GM19468 (cell line): ENCODE data around the gene CLDN10.

ENCODE experiments used
- ATAC-seq: cut with Tn5 transposase; IDR thresholded peaks from one replicate; pipeline ENCODE4 v1.9.1; 2021; ENCODE audit warnings: mild to moderate bottlenecking, moderate library complexity, moderate number of reproducible peaks; ENCODE audit not compliant: unreplicated experiment; ENCODE audit errors: extremely low read depth

Gene CLDN10

DNA sequence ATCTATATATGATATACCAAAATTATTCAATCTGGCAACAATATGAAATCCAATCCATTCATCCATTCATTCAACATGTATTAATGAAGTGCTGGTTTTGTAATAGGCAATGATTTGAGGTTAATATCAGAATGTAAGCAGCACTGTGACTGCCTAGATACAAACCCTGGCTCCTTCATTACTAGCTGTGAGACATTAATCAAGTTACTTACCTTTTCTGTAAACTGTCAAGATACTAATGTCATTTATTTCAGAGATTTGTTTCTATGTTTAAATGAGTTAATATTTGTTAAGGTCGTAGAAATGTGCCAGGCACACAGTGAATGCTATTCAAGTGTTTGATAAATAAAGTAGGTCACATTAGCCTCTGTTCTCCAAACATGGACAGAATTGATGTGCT is 40.9 kb downstream of the CLDN10 start:
- ATAC-seq, result no peak

DNA sequence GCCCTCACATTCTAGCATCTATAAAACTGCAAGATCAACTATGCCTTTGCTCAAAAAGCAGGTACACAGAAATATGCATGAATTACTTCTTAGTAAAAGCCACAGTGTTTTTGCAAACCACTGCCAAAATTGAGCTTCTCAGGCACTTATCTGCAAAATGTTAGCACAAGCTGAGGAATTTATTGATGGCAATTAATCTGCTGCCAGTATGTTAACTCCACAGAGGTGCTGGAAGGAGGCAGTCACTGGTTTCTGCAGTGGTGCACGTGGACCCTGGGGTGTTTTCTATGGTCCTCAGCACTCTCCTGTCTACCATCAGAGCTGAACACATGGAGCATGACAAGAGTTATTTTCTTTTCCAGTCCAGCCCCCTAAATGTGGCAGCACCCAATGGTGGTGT is 44.2 kb downstream of the CLDN10 start:
- no peak for ATAC-seq

DNA sequence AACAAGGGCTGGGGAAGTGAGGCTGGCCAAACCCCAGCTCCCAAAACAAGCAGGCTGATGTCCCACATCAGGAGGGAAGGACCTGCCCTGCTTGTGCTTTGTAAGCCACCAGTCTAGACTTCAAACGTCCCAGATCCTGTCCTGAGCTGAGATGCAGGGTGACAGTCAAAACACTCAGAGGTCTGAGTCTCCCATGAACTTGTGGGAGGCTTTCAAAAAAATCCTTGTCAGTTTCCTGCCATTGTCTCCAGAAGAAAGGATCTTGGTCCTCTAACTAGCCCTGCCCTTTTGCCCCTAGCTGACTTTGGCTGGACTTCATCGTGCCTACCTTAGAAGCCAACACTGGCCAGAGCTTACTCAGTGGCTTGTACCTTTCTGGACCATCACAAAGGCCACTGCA is 48.7 kb downstream of the CLDN10 start:
- ATAC-seq, result no peak

- no peak for ATAC-seq
Observed at GRCh38 chr13:95601906-95602305, 49.4 kb downstream of the CLDN10 start.

DNA sequence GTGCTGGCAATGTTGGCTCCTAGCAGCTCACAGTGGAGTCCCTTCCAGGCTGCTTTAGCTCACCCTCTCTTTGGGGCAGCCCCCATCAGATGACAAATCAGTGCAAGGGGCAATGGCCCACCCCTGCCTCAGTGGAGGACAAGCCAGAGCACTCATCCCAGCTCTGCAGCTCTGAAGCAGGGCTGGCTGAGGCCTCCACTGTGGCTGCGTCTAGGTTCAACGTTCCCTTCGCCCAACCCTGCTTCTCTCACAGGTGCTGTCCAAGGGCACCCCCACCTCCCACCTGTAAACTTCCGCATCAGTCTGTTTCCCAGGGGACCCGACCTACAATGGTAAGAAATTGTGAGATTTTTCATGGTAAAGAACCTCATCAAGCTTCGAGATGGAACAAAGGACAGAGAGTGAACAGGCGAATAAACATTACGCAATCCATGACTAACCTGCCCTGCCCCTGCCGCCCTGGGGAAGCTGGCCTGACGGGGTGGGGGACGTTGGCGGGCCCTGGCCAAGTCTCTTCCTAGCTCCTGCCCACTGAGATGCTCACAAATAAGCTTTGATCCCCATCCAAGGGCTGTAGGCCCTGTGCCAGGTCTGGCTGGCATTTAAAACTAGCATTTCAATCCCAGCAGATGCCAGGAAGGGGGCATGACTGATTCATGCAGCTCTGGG is 51.5 kb downstream of the CLDN10 start:
- no peak for ATAC-seq

GRCh38 chr13:95604556-95604915 is 52.0 kb downstream of the CLDN10 start:
- no peak for ATAC-seq

DNA sequence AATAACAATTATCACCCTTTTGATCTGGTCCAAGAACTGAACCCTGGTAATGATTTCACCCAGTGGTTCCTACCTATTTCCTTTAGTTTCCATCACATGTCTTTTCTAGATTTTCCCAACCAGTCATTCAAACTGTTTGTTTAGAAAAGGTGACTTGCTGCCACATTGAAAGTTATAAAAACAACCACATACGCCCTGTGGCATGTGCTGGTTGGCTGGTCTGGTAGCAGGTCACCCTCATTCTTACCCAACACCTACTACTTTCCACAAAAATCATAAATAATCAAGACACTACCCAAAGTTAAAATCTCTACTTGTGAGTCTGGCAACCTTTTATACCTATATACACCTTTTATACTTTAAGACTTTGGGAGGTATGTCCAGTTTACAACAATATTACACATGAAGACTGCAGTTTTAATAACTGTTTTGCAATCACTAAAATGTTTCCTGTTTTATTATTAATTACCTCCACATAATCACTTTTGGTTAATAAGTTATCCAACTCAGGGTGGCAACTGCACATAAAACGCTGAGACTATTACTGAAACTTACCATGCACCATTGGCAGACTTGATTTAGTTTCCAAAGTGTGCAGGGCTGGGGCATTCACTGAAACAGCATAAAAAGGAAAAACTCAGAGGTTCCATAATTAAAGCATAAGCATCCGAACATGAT is 53.1 kb downstream of the CLDN10 start:
- ATAC-seq, result no peak

GRCh38 chr13:95607366-95607765 is 54.8 kb downstream of the CLDN10 start:
- ATAC-seq, result no peak

DNA sequence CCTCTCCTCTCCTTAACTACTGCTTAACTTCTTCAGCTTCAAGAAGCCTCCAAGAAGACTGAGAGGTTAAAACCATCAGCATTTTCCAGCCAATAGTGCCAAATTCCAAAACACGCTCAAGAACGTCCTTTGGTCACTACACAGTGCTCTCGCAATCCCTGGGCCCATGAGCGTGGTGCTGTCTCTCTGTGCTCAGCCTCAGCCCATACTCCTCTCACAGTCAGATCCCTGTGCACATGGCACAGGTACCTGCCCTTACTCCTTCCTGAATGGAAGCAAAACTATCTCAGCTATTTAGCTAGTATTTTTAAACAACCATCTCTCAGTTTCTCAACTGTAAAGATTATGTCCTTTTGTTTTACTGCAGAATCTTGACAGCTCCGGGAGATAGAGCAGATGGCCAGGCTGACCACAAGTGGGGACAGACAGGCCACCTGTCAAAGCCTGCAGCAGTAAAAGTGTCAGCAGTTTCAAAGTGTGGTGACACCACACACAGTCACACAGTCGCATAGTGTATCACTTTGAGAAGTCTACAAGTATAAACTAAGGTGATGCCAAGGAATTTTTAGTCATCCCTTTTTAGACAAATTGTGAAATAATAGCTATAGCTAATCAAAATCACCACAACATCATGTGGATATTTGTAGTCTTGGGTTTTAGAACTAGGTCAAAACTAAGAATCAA is 56.3 kb downstream of the CLDN10 start:
- ATAC-seq, result no peak

DNA sequence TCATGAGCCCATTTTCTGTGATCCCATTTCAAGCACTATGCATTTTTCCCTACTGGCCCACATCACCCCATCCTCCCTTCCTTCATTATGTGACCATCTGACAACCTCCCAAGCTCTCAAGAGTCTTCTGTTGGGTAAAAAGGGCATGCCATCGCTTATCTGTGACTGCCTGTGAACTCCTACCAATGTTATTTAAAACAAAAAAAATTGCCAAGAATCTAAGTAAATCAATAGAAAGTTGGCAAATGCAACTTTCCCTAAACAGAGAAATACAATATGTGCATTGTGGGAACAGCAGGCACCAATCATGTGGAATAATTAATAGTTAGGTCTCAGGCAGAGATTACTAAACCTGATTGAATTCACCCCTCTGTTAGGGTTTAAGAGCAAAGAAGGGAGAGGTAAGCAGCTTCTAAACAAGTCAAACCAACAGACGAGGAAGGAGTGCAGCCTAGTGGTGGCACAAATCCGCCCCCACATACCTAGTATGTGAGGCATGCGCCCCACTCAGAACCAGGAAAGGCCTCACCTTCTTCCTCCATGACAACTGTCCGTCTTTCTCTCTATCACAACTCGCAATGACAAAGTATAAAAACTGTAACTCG is 62.2 kb downstream of the CLDN10 start:
- ATAC-seq, result no peak

DNA sequence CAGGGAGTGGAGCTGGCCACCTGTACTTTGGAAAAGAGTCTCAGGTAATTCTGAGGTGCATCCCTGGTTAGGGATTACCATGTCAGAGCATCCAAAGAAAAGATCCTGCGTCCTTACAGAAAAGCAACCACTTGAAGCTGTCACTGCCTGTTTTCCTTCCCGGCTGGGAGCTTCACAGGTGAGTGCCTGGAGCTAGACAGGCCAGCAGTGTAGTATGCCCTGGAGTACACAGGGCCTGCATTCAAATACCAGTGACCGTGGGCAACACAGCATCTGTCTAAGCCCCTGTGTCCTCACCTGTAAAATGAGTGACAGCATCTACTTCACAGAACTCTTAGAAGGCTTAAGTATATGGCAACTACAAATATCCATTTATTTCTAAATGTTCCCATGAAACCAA is 63.0 kb downstream of the CLDN10 start:
- ATAC-seq, result no peak

- no peak for ATAC-seq
Observed at GRCh38 chr13:95620030-95620824, 67.7 kb downstream of the CLDN10 start.

DNA sequence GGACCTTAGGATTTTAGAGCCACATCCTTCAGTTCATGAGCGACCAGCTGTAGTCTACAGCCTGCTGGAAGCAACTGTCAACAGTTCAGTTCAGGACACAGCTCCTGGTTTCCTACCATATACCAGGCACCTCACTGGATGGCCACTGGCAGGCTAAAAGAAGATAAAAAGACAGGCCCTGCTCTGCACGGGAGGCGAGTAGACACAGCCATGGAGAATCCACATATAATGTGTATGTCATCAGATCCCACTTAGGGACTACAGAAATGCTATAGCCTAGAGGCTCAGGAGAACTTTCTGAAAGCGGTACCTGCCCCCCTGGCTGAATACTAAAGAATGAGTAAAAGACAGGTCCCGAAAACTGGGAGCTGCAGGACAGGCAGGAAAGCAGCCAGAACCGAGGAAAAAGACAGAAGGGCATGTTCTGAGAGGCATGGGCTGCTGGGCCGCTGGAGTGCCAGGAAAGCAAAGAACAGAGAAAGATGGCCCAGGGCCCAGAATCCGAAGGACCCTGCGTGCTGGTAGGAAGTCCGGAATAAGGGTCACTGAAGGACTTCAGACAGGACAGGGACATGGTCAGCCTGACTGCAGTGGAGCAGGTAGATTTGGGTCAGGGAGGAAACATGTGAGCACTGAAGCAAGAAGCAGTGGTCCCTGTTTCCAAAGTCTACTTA is 68.4 kb downstream of the CLDN10 start:
- no peak for ATAC-seq

DNA sequence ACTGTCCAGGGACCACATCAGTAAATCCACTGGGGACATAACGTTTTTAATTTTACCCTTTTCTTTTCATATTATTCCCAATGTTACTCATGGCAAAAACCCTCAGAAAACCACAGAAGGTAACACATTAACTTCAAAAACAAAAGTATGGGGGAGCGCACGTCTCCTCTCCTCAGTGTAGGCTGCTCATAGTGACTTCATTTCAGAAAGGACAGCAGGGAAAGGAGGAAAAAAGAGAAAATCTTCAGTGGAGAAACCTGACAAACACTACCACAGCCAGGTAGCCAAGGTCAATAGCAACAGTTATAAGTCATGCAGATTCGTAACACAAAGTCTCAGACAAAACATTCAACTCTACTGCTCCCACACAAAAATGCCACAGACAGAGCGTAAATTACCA is 70.6 kb downstream of the CLDN10 start:
- no peak for ATAC-seq

GRCh38 chr13:95624020-95624419 is 71.5 kb downstream of the CLDN10 start:
- ATAC-seq, result no peak

- ATAC-seq, result no peak
Observed at GRCh38 chr13:95626768-95627167, 74.2 kb downstream of the CLDN10 start.

- no peak for ATAC-seq
Observed at GRCh38 chr13:95627590-95627989, 75.1 kb downstream of the CLDN10 start.

- ATAC-seq, result no peak
Observed at GRCh38 chr13:95628488-95628887, 76.0 kb downstream of the CLDN10 start.

DNA sequence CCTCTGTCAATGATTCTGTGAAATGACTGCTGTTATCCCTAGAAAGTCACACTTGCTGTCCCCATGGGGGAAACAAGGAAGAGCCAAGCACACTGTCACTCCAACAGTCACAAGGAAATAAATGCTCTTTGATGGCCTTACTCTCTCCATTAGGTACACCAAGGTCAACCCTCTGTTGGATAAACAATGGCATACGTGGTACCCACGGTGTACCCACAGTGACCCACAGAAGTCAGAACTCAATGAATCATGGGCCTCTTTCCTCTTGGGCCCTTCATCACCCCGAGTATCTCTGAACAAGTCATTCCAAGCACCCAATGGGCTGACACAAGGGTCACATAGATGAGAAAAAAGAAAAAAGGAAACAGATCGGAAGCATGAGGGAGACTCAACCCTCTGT is 76.6 kb downstream of the CLDN10 start:
- no peak for ATAC-seq
